Measurements from ENCODE around the gene JAK1.

The JAK1 gene

GRCh38 chr1:65006806-65007205 lies 40.5 kb upstream of the JAK1 start (continued):
- TF ChIP-seq, protein P1, sequence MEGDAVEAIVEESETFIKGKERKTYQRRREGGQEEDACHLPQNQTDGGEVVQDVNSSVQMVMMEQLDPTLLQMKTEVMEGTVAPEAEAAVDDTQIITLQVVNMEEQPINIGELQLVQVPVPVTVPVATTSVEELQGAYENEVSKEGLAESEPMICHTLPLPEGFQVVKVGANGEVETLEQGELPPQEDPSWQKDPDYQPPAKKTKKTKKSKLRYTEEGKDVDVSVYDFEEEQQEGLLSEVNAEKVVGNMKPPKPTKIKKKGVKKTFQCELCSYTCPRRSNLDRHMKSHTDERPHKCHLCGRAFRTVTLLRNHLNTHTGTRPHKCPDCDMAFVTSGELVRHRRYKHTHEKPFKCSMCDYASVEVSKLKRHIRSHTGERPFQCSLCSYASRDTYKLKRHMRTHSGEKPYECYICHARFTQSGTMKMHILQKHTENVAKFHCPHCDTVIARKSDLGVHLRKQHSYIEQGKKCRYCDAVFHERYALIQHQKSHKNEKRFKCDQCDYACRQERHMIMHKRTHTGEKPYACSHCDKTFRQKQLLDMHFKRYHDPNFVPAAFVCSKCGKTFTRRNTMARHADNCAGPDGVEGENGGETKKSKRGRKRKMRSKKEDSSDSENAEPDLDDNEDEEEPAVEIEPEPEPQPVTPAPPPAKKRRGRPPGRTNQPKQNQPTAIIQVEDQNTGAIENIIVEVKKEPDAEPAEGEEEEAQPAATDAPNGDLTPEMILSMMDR (tag by site-specific recombination; IDR thresholded peaks at IDR 0.05), result no peak
- no peak for TF ChIP-seq ZFP69B (tag by site-specific recombination; IDR thresholded peaks at IDR 0.05)
- TF ChIP-seq ZNF184 (tag by site-specific recombination; IDR thresholded peaks at IDR 0.05), result no peak
- no peak for TF ChIP-seq ZNF830 (tag by site-specific recombination; IDR thresholded peaks at IDR 0.05; ENCODE audit: low read depth)

GRCh38 chr1:65003316-65003664 lies 36.9 kb upstream of the JAK1 start:
- POLR2A ChIA-PET, result no interaction called here
- CTCF ChIA-PET, result interaction anchor here (0.7 to 1.0 kb wide), 2 partner anchors 17 to 98 kb away, joined by 3 to 4 read pairs; no protein-coding TSS in a partner anchor
- TF ChIP-seq ZBTB49 (tag by site-specific recombination; IDR thresholded peaks at IDR 0.05; ENCODE audit: low read depth), result no peak
- TF ChIP-seq ZNF292 (tag by site-specific recombination; IDR thresholded peaks at IDR 0.05; ENCODE audit: borderline replicate concordance, low read depth), result no peak
- TF ChIP-seq, protein P2, sequence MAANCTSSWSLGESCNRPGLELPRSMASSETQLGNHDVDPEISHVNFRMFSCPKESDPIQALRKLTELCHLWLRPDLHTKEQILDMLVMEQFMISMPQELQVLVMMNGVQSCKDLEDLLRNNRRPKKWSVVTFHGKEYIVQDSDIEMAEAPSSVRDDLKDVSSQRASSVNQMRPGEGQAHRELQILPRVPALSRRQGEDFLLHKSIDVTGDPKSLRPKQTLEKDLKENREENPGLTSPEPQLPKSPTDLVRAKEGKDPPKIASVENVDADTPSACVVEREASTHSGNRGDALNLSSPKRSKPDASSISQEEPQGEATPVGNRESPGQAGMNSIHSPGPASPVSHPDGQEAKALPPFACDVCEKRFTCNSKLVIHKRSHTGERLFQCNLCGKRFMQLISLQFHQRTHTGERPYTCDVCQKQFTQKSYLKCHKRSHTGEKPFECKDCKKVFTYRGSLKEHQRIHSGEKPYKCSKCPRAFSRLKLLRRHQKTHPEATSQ (tag by site-specific recombination; IDR thresholded peaks at IDR 0.05), result no peak
- TF ChIP-seq KLF16 (tag by site-specific recombination; IDR thresholded peaks at IDR 0.05), result no peak
- TF ChIP-seq ZNF544 (tag by site-specific recombination; IDR thresholded peaks at IDR 0.05), result no peak
- no peak for TF ChIP-seq PRDM4 (tag by site-specific recombination; IDR thresholded peaks at IDR 0.05)
- no peak for TF ChIP-seq GLI2 (tag by site-specific recombination; IDR thresholded peaks at IDR 0.05; ENCODE audit: borderline replicate concordance, low read depth)
- TF ChIP-seq SCRT1 (tag by site-specific recombination; IDR thresholded peaks at IDR 0.05; ENCODE audit: borderline replicate concordance), result no peak
- no peak for TF ChIP-seq ZBTB7A (tag by site-specific recombination; IDR thresholded peaks at IDR 0.05; ENCODE audit: low read depth)
- TF ChIP-seq ZFP3 (tag by site-specific recombination; IDR thresholded peaks at IDR 0.05; ENCODE audit: low read depth), result no peak
- TF ChIP-seq REPIN1 (tag by site-specific recombination; IDR thresholded peaks at IDR 0.05; ENCODE audit: low read depth), result no peak
- no peak for TF ChIP-seq ZNF16 (tag by site-specific recombination; IDR thresholded peaks at IDR 0.05; ENCODE audit: low read depth)
- no peak for TF ChIP-seq ZEB2 (tag by site-specific recombination; IDR thresholded peaks at IDR 0.05)
- Histone ChIP-seq H3K27ac (ENCODE audit: extremely low read depth, low read depth, low read length) (no peak overlapping the region), H3K4me3 (ENCODE audit: low read depth, low read length) (peak overlapping the region; percentile 59), H3K9me3 (ENCODE audit: control insufficient read depth, insufficient read depth, low read depth, low read length) (no peaks in the 10 kb centered on the region), H3K36me3 (ENCODE audit: control insufficient read depth in 2 of 2, insufficient read depth in 1 of 2, low read length in 2 of 2) (no peaks in the 10 kb centered on the region), H3K4me1 (ENCODE audit: control insufficient read depth, insufficient read depth, low read length) (no peaks in the 10 kb centered on the region)

Measured in HEK293 (cell line).